Osteoblast (primary cell): ENCODE data around the gene DNASE1. TPM values are rescaled to one million over a fixed set of nuclear protein-coding genes. Genes with fewer than 3 reads are reported as not detected.
A peak's percentile ranks its signal among the peaks of the same experiment; 100 is the strongest.

Experiments used
- DNase-seq: peaks from one replicate; pipeline ENCODE4 v3.0.0; 2011; ENCODE audit warnings: low spot score, mixed read lengths; ENCODE audit not compliant: insufficient read length; ENCODE audit errors: missing footprints
- H2AFZ ChIP-seq: 2 replicates; pipeline ENCODE4 v1.6.0; 2011; ENCODE audit warnings: mild to moderate bottlenecking, low read length
- H3K27ac ChIP-seq: 2 replicates; pipeline ENCODE4 v1.5.1; 2011; ENCODE audit warnings: mild to moderate bottlenecking, low read depth, low read length, moderate library complexity
- H3K27me3 ChIP-seq: 2 replicates; pipeline ENCODE4 v1.6.0; 2012; ENCODE audit warnings: mild to moderate bottlenecking, control low read depth, inconsistent platforms, low read length, moderate library complexity; ENCODE audit not compliant: insufficient read depth
- H3K36me3 ChIP-seq: 2 replicates; pipeline ENCODE4 v1.5.1; 2011; ENCODE audit warnings: mild to moderate bottlenecking, low read length, control low read depth, moderate library complexity; ENCODE audit not compliant: insufficient read depth
- H3K4me1 ChIP-seq: 2 replicates; pipeline ENCODE4 v1.5.1; 2011; ENCODE audit warnings: mild to moderate bottlenecking, low read length, control low read depth, moderate library complexity; ENCODE audit not compliant: insufficient read depth
- H3K4me2 ChIP-seq: 2 replicates; pipeline ENCODE4 v1.6.0; 2011; ENCODE audit warnings: mild to moderate bottlenecking, low read length; ENCODE audit not compliant: insufficient read depth
- H3K4me3 ChIP-seq: fragments of 200-600 bp; sonication (generic); 3 replicates; pipeline ENCODE4 v1.5.1; 2012; ENCODE audit warnings: mild to moderate bottlenecking, low read length, inconsistent platforms; ENCODE audit not compliant: insufficient read depth
- H3K79me2 ChIP-seq: 2 replicates; pipeline ENCODE4 v1.6.0; 2012; ENCODE audit warnings: mild to moderate bottlenecking, low read length, control low read depth, inconsistent platforms; ENCODE audit not compliant: insufficient read depth
- H3K9me3 ChIP-seq: 2 replicates; pipeline ENCODE4 v1.5.1; 2011; ENCODE audit warnings: low read depth, low read length, control low read depth
- H4K20me1 ChIP-seq: 2 replicates; pipeline ENCODE4 v1.6.0; 2012; ENCODE audit warnings: mild to moderate bottlenecking, low read length, control low read depth; ENCODE audit not compliant: insufficient read depth
- total RNA-seq: library from RNA; depleted of rRNA; stranded (reverse); fragments of >200 nt; gene quantifications from 2 replicates; pipeline ENCODE4 v1.2.3, GENCODE V29; 2012
- TF ChIP-seq, protein P1 (sequence below): IDR thresholded peaks from 2 replicates; pipeline ENCODE4 v1.5.1; 2011; ENCODE audit warnings: mild to moderate bottlenecking, low read depth, low read length, moderate library complexity; ENCODE audit errors: extremely low read depth

DNASE1 gene
- total RNA-seq, 1 donor, result 11.9 TPM

DNA sequence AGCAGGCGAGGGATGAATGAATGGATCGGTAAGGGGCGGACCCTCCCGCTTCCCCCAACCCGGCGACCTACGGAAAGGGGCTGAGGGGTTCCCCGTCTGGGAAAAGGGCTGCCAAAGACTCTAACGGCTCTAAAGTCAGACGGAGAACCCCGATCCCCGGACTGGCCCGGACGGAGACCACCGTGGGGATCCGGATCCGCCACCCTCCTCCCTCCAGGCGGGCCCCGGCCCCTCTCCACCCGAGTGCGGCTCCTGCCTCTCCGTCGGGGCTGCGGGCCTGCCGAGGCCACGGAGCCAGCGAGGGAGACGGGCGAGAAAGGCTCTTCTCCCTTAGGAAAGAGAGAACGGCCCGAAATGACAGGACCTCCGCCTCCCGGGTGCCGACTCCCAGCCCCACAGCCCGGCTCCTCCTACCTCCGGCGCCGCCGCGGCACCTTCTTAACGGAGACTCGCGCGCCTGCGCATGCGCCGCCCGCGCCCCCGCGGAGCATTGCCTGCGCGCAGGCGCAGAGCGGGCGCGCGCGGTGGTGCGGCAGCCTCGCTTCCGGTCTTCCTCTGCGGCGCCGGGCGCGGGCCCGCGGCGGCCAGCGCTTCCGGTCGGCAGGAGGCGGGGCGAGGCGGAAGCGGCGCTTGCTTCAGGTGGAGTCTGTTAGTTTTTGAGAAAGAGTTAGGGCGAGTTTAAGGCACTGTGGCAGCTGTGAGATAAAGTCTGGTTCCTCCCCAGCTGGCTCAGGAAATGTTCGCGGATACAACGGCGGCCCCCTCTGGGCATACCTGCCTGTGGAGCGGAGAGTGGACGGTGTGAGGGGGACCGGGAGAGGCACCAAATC, 43.1 kb upstream of the DNASE1 start, which contains the start of gene SLX4:
SLX4 (minus strand) TSS at position 461 of the 830 bp plus-strand sequence. CDS start 2,642 bp downstream, outside the sequence.
- H3K4me1 ChIP-seq, result peaks cover 14% of the 10 kb centered on the region
- no peaks in the 10 kb centered on the region for H4K20me1 ChIP-seq
- H3K27ac ChIP-seq, result peak within 1 kb of the TSS; percentile 65
- H3K27me3 ChIP-seq, result no peaks in the 10 kb centered on the region
- peaks cover 54% of the 10 kb centered on the region for H3K79me2 ChIP-seq
- TF ChIP-seq, protein P1, sequence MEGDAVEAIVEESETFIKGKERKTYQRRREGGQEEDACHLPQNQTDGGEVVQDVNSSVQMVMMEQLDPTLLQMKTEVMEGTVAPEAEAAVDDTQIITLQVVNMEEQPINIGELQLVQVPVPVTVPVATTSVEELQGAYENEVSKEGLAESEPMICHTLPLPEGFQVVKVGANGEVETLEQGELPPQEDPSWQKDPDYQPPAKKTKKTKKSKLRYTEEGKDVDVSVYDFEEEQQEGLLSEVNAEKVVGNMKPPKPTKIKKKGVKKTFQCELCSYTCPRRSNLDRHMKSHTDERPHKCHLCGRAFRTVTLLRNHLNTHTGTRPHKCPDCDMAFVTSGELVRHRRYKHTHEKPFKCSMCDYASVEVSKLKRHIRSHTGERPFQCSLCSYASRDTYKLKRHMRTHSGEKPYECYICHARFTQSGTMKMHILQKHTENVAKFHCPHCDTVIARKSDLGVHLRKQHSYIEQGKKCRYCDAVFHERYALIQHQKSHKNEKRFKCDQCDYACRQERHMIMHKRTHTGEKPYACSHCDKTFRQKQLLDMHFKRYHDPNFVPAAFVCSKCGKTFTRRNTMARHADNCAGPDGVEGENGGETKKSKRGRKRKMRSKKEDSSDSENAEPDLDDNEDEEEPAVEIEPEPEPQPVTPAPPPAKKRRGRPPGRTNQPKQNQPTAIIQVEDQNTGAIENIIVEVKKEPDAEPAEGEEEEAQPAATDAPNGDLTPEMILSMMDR, result no peak
- H3K4me2 ChIP-seq, result peak within 1 kb of the TSS; percentile 96
- no peaks in the 10 kb centered on the region for H3K9me3 ChIP-seq
- H3K36me3 ChIP-seq, result peaks cover 9% of the 10 kb centered on the region
- H3K4me3 ChIP-seq, result peak within 1 kb of the TSS; percentile 100
- H2AFZ ChIP-seq, result peak within 1 kb of the TSS; percentile 98
- peak; percentile 100 for DNase-seq

DNA sequence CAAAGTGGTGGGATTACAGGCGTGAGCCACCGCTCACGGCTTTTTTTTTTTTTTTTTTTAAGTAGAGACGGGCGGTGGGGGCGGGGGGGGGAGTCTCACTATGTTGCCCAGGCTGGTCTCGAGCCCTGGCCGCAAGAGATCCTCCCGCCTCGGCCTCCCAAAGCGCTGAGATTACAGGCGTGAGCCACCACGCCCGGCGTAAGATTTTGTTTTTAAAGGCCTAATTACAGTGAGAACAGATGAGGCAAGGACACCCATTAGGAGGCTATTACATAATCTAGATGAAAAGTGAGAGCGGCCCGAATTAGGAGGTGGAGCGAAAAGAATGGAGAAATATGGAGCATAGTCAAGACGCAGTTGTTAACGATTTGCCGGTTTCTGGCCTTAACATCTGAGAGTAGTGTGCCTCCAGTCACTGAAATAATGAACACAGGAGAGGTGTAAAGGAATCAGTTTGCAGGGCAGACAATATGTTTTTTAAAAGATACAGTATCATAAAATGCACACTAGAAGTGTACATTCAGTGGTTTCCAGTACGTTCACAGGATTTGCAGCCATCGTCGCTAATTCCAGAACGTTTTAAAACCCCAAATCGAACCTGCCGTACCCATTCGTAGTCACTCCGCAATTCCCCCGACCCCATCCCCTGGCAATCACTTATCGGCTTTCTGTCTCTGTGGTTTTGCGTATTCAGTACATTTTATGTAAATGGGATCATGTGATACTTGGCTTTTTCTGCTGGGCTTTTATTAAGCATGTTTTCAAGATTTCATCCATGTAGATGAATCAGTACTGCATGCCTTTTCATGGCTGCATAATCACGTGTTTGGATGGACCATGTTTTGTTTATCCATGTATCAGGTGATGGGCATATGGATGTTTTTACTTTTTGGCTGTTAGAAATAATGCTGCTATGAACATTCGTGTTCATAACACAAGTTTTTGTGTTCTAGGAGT, 41.7 kb upstream of the DNASE1 start:
- TF ChIP-seq, protein P1, result no peak
- H3K79me2 ChIP-seq, result peaks cover 64% of the 10 kb centered on the region
- H3K4me1 ChIP-seq, result peaks cover 14% of the 10 kb centered on the region
- H2AFZ ChIP-seq, result no peak overlapping the region
- no peaks in the 10 kb centered on the region for H3K9me3 ChIP-seq
- no peaks in the 10 kb centered on the region for H4K20me1 ChIP-seq
- peak overlapping the region; percentile 93 for H3K4me2 ChIP-seq
- DNase-seq, result no peak
- peak overlapping the region; percentile 100 for H3K4me3 ChIP-seq
- no peaks in the 10 kb centered on the region for H3K27me3 ChIP-seq
- H3K36me3 ChIP-seq, result peaks cover 9% of the 10 kb centered on the region
- H3K27ac ChIP-seq, result no peak overlapping the region

DNA sequence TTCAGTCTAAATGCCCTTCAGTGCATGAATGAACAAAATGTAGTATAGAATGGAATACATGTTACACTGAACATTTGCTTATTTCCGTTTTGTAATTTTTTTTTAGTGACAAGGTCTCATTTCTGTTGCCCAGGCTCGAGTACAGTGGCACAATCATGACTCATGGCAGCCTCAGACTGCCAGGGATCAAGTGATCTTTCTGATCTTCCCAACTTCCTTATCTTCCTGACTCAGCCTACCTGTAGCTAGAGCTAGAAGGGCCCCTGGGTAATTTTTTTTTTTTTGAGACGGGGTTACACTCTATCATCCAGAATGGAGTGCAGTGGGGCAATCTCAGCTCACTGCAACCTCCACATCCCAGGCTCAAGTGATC, 35.7 kb upstream of the DNASE1 start:
- Histone ChIP-seq H3K4me1 (no peaks in the 10 kb centered on the region), H3K9me3 (no peaks in the 10 kb centered on the region), H3K36me3 (peaks cover 3% of the 10 kb centered on the region), H3K4me3 (no peak overlapping the region), H3K27me3 (no peaks in the 10 kb centered on the region), H3K4me2 (no peak overlapping the region), H4K20me1 (peaks cover 6% of the 10 kb centered on the region), H2AFZ (no peak overlapping the region), H3K79me2 (peaks cover 44% of the 10 kb centered on the region), H3K27ac (no peak overlapping the region)
- no peak for DNase-seq
- TF ChIP-seq, protein P1, result no peak
